Activated naive CD8-positive, alpha-beta T cell treated with anti-CD3 and anti-CD28 coated beads for 36 hours (primary cell): ENCODE results near the gene TGIF2. TPM values are rescaled to one million over a fixed set of nuclear protein-coding genes. Genes with fewer than 3 reads are reported as not detected.

Experiments used
- DNase-seq: peaks from one replicate; pipeline ENCODE4 v3.0.0; 2021
- H3K27ac Mint-ChIP-seq: one replicate; pipeline ENCODE4 v1.8.0; 2022; ENCODE audit warnings: mild to moderate bottlenecking, moderate library complexity, mixed read lengths
- H3K27me3 Mint-ChIP-seq: one replicate; pipeline ENCODE4 v1.8.0; 2022; ENCODE audit warnings: mild to moderate bottlenecking, mixed read lengths
- H3K36me3 Mint-ChIP-seq: one replicate; pipeline ENCODE4 v1.8.0; 2021; ENCODE audit warnings: mild to moderate bottlenecking, mixed read lengths
- H3K4me1 Mint-ChIP-seq: one replicate; pipeline ENCODE4 v1.8.0; 2021; ENCODE audit warnings: mixed read lengths
- H3K4me3 Mint-ChIP-seq: one replicate; pipeline ENCODE4 v1.8.0; 2022; ENCODE audit warnings: mild to moderate bottlenecking, moderate library complexity, mixed read lengths
- H3K9me3 Mint-ChIP-seq: one replicate; pipeline ENCODE4 v1.8.0; 2022; ENCODE audit warnings: mixed read lengths
- total RNA-seq, 2 experiments: library from RNA; stranded (reverse); gene quantifications; one replicate each; pipeline ENCODE4 v1.2.3, GENCODE V29; 2021

Gene TGIF2
- total RNA-seq, 2 experiments from 2014 or later = 52.1 to 54.0 TPM

DNA sequence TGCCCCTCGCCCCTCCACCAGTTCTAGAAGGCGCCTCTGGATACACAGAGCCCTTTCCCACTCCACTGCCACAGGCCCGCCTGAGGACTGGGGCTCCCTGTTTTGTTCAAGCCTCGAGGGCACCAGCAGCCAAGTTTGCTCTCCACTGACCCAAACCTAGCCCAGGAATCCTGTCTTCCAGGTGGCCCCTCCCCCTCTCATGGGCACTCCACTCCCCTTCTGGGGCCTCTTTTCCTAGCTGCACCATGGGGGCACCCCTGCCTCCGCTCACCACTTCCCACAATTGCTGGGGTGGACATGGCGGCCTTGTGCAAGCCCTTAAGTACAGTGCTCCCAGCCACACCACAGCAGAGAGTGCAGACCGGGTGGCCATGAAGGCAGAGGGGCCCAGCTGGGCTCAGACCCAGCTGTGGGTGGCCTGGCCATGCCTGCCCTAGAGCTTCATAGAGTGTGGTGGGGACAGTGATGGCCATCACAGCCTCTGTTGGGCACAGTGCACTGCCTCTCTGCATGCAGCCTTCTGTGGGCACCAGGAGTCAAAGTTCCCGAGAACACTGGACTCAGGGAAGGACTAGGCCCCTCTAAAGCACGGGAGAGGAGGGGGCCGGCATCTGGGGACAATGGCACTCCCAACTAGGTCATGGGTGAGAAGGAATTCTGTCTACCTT is 30.7 kb upstream of the TGIF2 start:
- peaks cover 5% of the 10 kb centered on the region for H3K4me1 Mint-ChIP-seq
- H3K27me3 Mint-ChIP-seq = no peaks in the 10 kb centered on the region
- no peak for DNase-seq
- no peak overlapping the region for H3K27ac Mint-ChIP-seq
- H3K9me3 Mint-ChIP-seq = no peaks in the 10 kb centered on the region
- H3K4me3 Mint-ChIP-seq = no peak overlapping the region
- no peaks in the 10 kb centered on the region for H3K36me3 Mint-ChIP-seq

DNA sequence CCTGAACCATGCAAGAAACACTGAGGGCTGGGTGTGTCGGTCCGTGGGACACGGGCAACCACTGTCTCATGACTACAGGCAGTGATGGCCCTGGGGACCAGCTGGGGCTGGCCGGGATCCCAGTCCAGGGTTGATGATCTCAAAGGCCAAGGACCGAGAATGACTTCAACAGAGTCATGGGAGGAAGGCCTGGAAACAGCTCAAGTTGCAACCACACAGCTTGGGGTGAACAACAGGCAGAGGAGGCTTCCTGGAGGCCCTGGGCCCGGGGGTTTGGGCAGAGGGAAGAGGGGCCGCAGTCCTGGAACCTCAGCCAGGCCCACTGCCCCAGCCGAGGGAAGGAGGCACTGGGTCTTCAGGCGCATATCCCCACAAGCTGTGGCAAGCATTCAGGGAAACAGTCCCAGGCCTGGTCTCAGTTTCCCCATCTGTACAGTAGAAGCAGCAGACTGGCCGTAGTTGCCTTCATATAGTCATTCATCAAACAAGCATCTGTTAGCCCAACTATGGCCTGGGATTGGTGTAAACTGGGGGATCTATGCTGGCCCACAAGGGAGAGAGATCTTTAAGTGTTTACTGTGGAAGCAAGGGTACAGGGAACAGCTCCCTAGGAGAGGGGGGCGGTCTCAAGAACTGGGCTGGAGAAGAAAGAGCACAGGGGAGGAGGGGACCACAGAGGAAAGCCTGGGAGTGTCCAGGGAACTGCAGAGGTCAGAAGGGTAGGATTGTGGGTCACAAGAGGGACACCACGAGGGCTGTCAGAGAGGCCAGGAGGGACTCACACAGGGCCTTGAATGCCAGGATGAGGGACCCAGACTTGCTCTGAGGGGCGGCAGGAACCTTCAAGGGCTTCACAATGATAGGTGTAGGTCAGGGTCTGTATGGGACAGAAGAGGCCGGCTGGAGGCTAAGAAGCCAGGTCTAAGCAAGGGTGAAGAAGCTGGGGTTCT is 29.9 kb upstream of the TGIF2 start:
- Mint-ChIP-seq H3K4me3 (no peak overlapping the region), H3K36me3 (no peaks in the 10 kb centered on the region), H3K9me3 (no peaks in the 10 kb centered on the region), H3K27ac (no peak overlapping the region), H3K4me1 (peaks cover 5% of the 10 kb centered on the region), H3K27me3 (no peaks in the 10 kb centered on the region)
- no peak for DNase-seq

DNA sequence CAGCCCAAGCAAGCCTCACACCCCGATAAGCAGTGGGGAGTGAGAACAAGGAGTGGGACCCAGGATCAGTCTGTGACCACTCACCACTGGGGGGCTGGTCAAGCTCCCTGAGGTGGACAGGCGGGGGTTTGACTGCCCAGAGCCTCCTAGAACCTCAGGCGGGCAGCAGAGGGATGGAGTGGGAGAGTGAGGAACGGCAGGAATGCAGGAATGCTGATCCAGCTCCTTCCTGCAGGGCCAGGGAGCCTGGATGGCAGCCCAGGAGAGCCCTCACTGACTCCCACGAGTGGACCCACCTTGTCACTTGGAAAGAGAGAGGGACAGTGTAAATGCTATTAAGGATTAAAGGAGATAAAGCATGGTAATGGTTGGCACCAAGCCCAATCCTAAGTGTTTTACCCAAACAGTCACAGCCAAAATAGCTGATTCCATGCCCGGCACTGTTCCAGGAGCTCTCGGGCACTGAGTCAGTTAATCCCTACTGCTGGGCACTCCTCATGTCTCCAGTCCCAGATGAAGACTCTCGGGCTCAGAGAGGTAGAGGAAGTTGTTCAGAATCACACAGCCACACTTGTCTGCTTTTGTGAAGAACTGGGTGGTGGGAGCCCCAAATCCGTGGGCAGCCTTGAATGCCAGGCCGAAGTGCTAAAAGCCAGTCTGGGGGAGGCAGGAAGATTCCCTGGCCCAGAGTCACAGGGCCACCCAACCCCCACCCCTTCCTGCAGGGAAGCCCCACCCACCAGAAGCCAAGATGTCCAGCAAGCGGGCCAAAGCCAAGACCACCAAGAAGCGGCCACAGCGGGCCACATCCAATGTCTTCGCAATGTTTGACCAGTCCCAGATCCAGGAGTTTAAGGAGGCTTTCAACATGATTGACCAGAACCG is 29.0 kb upstream of the TGIF2 start:
- H3K27ac Mint-ChIP-seq = no peak overlapping the region

DNA sequence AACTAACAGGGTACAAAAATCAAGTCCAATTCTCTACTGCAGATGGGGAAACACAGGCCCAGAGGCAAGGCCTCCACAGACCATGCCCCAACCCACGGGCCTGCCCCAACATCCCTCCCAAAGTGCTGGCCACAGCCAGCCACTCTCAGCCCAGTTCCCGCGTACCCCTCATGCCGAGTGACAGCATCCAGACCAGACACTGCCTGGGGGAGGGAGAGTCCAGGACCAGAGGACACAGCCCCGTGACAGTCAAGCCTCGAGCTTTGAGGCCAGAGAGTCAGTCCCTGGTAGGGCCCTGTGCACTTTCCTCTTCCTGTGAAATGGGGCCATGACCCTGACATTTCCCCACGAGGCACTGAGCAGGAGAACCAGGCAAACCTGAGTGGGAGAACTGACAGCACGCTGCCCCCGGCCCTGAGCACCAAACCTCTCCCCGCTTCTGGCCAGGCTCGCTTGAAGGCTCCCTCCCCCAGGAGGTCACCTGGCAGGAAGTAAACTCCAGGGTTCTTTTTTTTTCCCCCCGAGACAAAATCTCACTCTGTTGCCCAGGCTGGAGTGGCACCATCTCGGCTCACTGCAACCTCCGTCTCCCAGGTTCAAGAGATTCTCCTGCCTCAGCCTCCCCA is 27.2 kb upstream of the TGIF2 start:
- Mint-ChIP-seq H3K27ac (no peak overlapping the region), H3K9me3 (no peaks in the 10 kb centered on the region), H3K27me3 (no peaks in the 10 kb centered on the region), H3K36me3 (no peaks in the 10 kb centered on the region), H3K4me3 (no peak overlapping the region), H3K4me1 (peaks cover 2% of the 10 kb centered on the region)
- DNase-seq = no peak

More for the DNA sequence above, 29.0 kb upstream of the TGIF2 start:
- no peaks in the 10 kb centered on the region for H3K27me3 Mint-ChIP-seq
- no peak for DNase-seq
- H3K9me3 Mint-ChIP-seq = no peaks in the 10 kb centered on the region
- H3K4me3 Mint-ChIP-seq = no peak overlapping the region
- H3K36me3 Mint-ChIP-seq = no peaks in the 10 kb centered on the region
- H3K4me1 Mint-ChIP-seq = peaks cover 5% of the 10 kb centered on the region

DNA sequence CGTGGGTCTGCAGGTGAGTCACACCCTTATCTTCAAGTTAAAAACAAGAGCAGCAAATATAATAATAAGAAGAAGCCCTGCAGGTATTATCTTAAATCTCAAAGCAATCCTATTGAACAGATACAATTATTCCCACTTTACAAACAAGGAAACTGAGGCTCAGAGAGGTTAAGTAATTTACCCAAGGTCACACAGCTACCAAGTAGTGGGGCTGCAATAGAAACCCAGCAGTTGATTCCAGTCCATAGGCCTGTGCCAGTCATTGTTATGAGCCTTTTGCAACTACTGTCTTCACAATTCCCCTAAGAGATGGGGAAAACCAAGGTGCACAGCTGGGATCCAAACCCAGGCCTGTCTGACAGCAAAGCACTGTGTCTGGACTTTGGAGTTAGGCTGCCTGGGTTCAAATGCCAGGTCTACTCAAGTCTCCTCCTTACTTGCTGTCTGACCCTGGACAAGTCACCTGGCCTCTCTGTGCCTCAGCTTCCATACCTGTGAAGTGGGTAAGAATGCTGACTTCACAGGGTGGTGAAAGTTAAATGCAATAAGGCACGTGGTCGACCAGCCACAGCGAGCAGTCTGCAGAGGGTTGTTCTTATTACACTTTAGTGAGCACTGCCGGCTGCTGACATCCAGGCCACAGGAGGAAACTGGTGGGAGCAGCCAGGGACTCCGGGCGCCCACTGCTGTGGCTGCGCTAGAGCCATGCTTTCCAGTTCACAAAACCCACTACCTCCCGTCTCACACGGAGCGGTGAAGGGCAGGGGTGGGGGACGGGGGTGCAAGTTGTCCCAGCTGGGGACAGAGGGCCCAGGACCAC is 26.0 kb upstream of the TGIF2 start:
- no peaks in the 10 kb centered on the region for H3K9me3 Mint-ChIP-seq
- H3K36me3 Mint-ChIP-seq = no peaks in the 10 kb centered on the region
- H3K27ac Mint-ChIP-seq = no peak overlapping the region
- H3K27me3 Mint-ChIP-seq = no peaks in the 10 kb centered on the region
- H3K4me1 Mint-ChIP-seq = peaks cover 2% of the 10 kb centered on the region
- H3K4me3 Mint-ChIP-seq = no peak overlapping the region
- DNase-seq = no peak

DNA sequence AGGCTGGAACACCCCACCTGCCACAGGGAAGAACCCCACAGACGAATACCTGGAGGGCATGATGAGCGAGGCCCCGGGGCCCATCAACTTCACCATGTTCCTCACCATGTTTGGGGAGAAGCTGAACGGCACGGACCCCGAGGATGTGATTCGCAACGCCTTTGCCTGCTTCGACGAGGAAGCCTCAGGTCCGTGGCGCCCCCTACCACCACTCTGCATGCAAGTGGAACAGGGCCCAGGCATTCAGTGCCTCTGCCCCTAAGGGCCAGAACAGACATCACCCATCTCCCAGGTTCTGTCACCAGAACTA is 25.4 kb upstream of the TGIF2 start:
- no peaks in the 10 kb centered on the region for H3K36me3 Mint-ChIP-seq
- H3K27me3 Mint-ChIP-seq = no peaks in the 10 kb centered on the region
- peaks cover 2% of the 10 kb centered on the region for H3K4me1 Mint-ChIP-seq
- no peaks in the 10 kb centered on the region for H3K9me3 Mint-ChIP-seq
- H3K27ac Mint-ChIP-seq = no peak overlapping the region
- DNase-seq = no peak
- H3K4me3 Mint-ChIP-seq = no peak overlapping the region

DNA sequence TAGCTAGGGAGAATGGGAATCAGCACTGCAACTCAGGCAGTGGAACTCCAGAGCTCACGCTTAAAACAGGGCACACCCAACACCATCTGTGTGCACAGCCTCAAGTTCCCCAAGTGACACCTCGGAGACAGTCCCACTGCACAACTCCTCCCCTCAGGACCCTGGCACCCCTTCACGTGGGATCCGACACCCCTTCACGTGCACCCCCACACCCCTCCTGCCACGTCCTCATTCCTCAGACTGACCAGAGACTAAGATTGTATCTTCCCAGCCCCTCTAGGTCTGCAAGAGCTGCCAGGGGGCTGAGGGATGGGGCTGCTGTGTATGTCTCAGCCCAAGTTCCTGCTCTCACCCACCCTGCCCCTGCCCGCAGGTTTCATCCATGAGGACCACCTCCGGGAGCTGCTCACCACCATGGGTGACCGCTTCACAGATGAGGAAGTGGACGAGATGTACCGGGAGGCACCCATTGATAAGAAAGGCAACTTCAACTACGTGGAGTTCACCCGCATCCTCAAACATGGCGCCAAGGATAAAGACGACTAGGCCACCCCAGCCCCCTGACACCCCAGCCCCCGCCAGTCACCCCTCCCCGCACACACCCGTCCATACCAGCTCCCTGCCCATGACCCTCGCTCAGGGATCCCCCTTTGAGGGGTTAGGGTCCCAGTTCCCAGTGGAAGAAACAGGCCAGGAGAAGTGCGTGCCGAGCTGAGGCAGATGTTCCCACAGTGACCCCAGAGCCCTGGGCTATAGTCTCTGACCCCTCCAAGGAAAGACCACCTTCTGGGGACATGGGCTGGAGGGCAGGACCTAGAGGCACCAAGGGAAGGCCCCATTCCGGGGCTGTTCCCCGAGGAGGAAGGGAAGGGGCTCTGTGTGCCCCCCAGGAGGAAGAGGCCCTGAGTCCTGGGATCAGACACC is 24.4 kb upstream of the TGIF2 start:
- H3K36me3 Mint-ChIP-seq = no peaks in the 10 kb centered on the region

GRCh38 chr20:36549628-36549941 is 23.8 kb upstream of the TGIF2 start:
- H3K27me3 Mint-ChIP-seq = no peaks in the 10 kb centered on the region
- no peak overlapping the region for H3K4me3 Mint-ChIP-seq
- H3K27ac Mint-ChIP-seq = no peak overlapping the region
- H3K9me3 Mint-ChIP-seq = no peaks in the 10 kb centered on the region
- H3K4me1 Mint-ChIP-seq = peaks cover 2% of the 10 kb centered on the region
- H3K36me3 Mint-ChIP-seq = no peaks in the 10 kb centered on the region
- DNase-seq = no peak

More for the DNA sequence above, 24.4 kb upstream of the TGIF2 start:
- DNase-seq = no peak
- no peak overlapping the region for H3K4me3 Mint-ChIP-seq
- no peaks in the 10 kb centered on the region for H3K9me3 Mint-ChIP-seq
- H3K4me1 Mint-ChIP-seq = peaks cover 2% of the 10 kb centered on the region
- H3K27ac Mint-ChIP-seq = no peak overlapping the region
- no peaks in the 10 kb centered on the region for H3K27me3 Mint-ChIP-seq

DNA sequence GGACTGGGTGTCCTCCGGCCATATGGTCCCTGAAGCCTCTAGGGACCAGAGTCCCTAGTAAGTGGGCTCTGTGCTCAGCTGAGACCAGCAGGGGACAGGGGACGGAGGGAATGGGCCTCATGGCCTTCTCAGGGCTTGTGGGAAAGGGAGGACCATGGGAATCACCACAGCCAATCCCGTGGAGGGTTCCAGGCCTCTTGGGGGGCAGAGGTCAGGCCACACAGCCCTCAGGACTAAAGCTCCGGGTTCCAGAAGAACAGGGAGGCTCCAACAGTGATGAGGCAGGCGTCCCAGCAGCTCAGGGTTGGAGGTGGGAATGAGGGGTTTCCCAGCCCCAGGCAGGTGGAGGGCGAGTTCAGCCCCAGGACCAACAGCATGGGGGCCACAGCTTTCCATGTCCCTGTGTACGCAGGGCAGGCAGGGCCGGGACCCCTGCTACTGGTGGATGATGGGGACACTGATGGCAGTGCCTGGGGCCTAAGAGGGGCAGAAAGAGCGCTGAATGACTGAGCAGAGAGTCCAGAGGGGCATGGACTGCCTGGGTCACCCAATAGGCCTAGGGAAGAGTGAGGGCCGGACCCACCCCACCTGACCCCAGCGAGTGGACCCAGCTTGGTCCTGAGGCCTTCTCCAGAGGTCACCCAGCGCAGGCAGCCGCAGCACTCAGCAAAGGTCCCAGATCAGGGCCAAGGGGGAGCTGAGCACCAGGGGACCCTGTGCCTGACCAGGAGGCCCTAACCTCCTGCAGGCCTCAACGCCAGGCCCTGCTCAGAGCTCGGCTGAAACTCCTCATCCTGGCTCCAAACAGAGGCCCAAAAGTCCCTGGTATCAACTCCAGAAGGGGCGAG is 23.2 kb upstream of the TGIF2 start:
- Mint-ChIP-seq H3K27me3 (no peaks in the 10 kb centered on the region), H3K9me3 (no peaks in the 10 kb centered on the region), H3K4me3 (no peak overlapping the region), H3K27ac (no peak overlapping the region), H3K4me1 (peaks cover 2% of the 10 kb centered on the region), H3K36me3 (no peaks in the 10 kb centered on the region)
- DNase-seq = no peak

DNA sequence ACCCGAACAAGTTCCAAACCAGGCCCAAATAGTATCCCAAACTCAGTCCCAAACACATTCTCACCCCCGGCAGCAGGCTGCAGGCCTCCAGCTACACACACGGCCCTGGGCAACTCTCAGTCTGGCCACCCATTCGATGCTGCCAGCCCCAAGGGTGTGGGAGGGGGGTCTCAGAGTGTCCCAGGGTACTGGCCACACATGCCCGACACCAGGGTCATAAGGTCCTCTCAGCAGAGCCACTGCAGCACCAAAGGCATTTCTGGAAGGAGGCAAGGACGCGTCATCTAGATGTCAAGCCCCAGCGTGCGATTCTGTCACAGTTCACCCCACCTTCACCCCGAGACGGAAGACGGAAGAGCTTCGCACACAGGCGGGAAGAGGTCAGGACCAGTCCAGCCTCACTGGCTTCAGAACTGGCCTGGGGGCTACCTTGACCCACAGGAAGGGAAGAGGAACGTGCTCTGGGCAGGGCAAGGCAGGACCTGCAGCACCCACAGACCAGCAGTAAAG is 22.6 kb upstream of the TGIF2 start:
- Mint-ChIP-seq H3K4me1 (peaks cover 2% of the 10 kb centered on the region), H3K27ac (no peak overlapping the region), H3K9me3 (no peaks in the 10 kb centered on the region), H3K36me3 (no peaks in the 10 kb centered on the region), H3K4me3 (no peak overlapping the region), H3K27me3 (no peaks in the 10 kb centered on the region)
- DNase-seq = no peak

GRCh38 chr20:36555248-36555647 is 18.1 kb upstream of the TGIF2 start:
- Mint-ChIP-seq H3K4me3 (no peak overlapping the region), H3K27ac (no peak overlapping the region), H3K36me3 (no peaks in the 10 kb centered on the region), H3K9me3 (no peaks in the 10 kb centered on the region), H3K27me3 (no peaks in the 10 kb centered on the region), H3K4me1 (peaks cover 7% of the 10 kb centered on the region)
- no peak for DNase-seq

- Mint-ChIP-seq H3K9me3 (peaks cover 10% of the 10 kb centered on the region), H3K27me3 (no peaks in the 10 kb centered on the region), H3K27ac (no peak overlapping the region), H3K4me1 (peaks cover 2% of the 10 kb centered on the region), H3K36me3 (peaks cover 21% of the 10 kb centered on the region), H3K4me3 (no peak overlapping the region)
- DNase-seq = no peak
Observed at GRCh38 chr20:36562724-36563123, 10.7 kb upstream of the TGIF2 start.
